Lower leg skin (tissue), 4 donors: ENCODE measurements around the gene PRXL2C. TPM values are rescaled to one million over a fixed set of nuclear protein-coding genes. Genes with fewer than 3 reads are reported as not detected.
A peak's percentile ranks its signal among the peaks of the same experiment; 100 is the strongest.

Experiments used
- DNase-seq, 2 donors: peaks; one replicate each; pipeline ENCODE4 v3.0.0-alpha.2; 2019; ENCODE audit warnings: low spot score in 2 of 2
- H3K4me3 ChIP-seq: fragments of 200-600 bp; sonication (generic); 2 replicates; pipeline ENCODE4 v1.5.1; 2017; ENCODE audit warnings: mild to moderate bottlenecking, low read depth; ENCODE audit not compliant: poor library complexity, severe bottlenecking
- CTCF ChIP-seq, 3 donors: fragments of 450-650 bp; IDR thresholded peaks; one replicate each; pipeline ENCODE4 v1.5.1; 2016; ENCODE audit warnings: antibody characterized with exemption in 3 of 3, mild to moderate bottlenecking in 3 of 3, moderate library complexity in 2 of 3
- POLR2A ChIP-seq, 2 donors: fragments of 450-650 bp; IDR thresholded peaks; one replicate each; pipeline ENCODE4 v1.6.1; 2016 to 2017; ENCODE audit warnings: antibody characterized with exemption in 2 of 2, mild to moderate bottlenecking in 1 of 2, moderate library complexity in 1 of 2
- WGBS, 2 donors: methylation state at CpG; one replicate each; pipeline ENCODE4 v1.1.5; 2018; 5-methylcytosine and 5-hydroxymethylcytosine counted together
- intact Hi-C: fragments of 100-400 bp; cut with DNase I; formaldehyde crosslinking; loops from one replicate; pipeline ENCODE4 v1.15.0; 2023; ENCODE audit warnings: low total_unique reads
- total RNA-seq, 4 donors: library from RNA; depleted of rRNA; stranded (reverse); fragments of >200 nt; gene quantifications; one replicate each; pipeline ENCODE4 v1.1.0, GENCODE V29; 2016

PRXL2C gene
- total RNA-seq, 4 donors from 2014 or later = 6.1 to 12.4 (median 9.4) TPM

- H3K4me3 ChIP-seq = no peak overlapping the region
- WGBS, 2 donors = 32 to 38% methylated on average over 12 of the region's 12 CpGs
- intact Hi-C loops = no loop called here
- no peak for TF ChIP-seq CTCF (IDR thresholded peaks at IDR 0.05)
- TF ChIP-seq POLR2A (IDR thresholded peaks at IDR 0.05) = no peak
- peak; percentile 67 to 89 for DNase-seq
These were observed 42.8 kb downstream of the PRXL2C start for GRCh38 chr9:96612105-96612965.

GRCh38 chr9:96611302-96611701 lies 43.8 kb downstream of the PRXL2C start:
- 73 to 92% methylated on average over 3 of the region's 3 CpGs for WGBS, 2 donors
- H3K4me3 ChIP-seq = no peak overlapping the region
- TF ChIP-seq POLR2A (IDR thresholded peaks at IDR 0.05) (no peak), CTCF (IDR thresholded peaks at IDR 0.05) (no peak)
- intact Hi-C loops = no loop called here
- DNase-seq = no peak

GRCh38 chr9:96609732-96610131 lies 45.4 kb downstream of the PRXL2C start:
- no peak for TF ChIP-seq CTCF (IDR thresholded peaks at IDR 0.05)
- TF ChIP-seq POLR2A (IDR thresholded peaks at IDR 0.05) = no peak
- H3K4me3 ChIP-seq = no peak overlapping the region
- DNase-seq = no peak
- intact Hi-C loops = no loop called here

GRCh38 chr9:96607971-96608370 lies 47.1 kb downstream of the PRXL2C start:
- WGBS, 2 donors = 74 to 81% methylated on average over 3 of the region's 3 CpGs
- DNase-seq = no peak
- no peak overlapping the region for H3K4me3 ChIP-seq
- intact Hi-C loops = no loop called here
- no peak for TF ChIP-seq CTCF (IDR thresholded peaks at IDR 0.05)
- no peak for TF ChIP-seq POLR2A (IDR thresholded peaks at IDR 0.05)

- 87 to 94% methylated on average over 3 of the region's 3 CpGs for WGBS, 2 donors
- no peak for DNase-seq
- TF ChIP-seq CTCF (IDR thresholded peaks at IDR 0.05) (no peak), POLR2A (IDR thresholded peaks at IDR 0.05) (no peak)
- intact Hi-C loops = no loop called here
- H3K4me3 ChIP-seq = no peak overlapping the region
These were observed 49.8 kb downstream of the PRXL2C start for GRCh38 chr9:96605328-96605727.

- 14 to 24% methylated on average over 3 of the region's 3 CpGs for WGBS, 2 donors
- H3K4me3 ChIP-seq = no peak overlapping the region
- TF ChIP-seq POLR2A (IDR thresholded peaks at IDR 0.05) (no peak), CTCF (IDR thresholded peaks at IDR 0.05) (no peak)
- intact Hi-C loops = no loop called here
- peak in 1 of 2 donors; percentile 49 for DNase-seq
These were observed 51.2 kb downstream of the PRXL2C start for GRCh38 chr9:96604004-96604319.
